Upper lobe of left lung (tissue), 6 donors: ENCODE data around the gene NOLC1. TPM values are rescaled to one million over a fixed set of nuclear protein-coding genes. Genes with fewer than 3 reads are reported as not detected.

Experiments used
- ATAC-seq, 2 donors: fragments of 200-7000 bp; cut with Tn5 transposase; one replicate each; pipeline ENCODE4 v1.9.1; 2022; ENCODE audit warnings: mild to moderate bottlenecking in 2 of 2, moderate library complexity in 2 of 2; ENCODE audit not compliant: low FRiP score in 2 of 2
- DNase-seq, 2 donors: peaks; one replicate each; pipeline ENCODE4 v3.0.0-alpha.2; 2019 to 2020
- H3K27ac ChIP-seq, 4 donors: fragments of 200-600 bp; sonication (generic); one replicate each; pipeline ENCODE4 v1.5.1; 2016 to 2019
- H3K27me3 ChIP-seq, 4 donors: fragments of 200-600 bp; sonication (generic); one replicate each; pipeline ENCODE4 v1.5.1; 2017 to 2019
- H3K36me3 ChIP-seq, 4 donors: fragments of 200-600 bp; sonication (generic); one replicate each; pipeline ENCODE4 v1.5.1; 2016 to 2019
- H3K4me1 ChIP-seq, 4 donors: fragments of 200-600 bp; sonication (generic); one replicate each; pipeline ENCODE4 v1.5.1; 2018 to 2019
- H3K4me3 ChIP-seq, 4 donors: fragments of 200-600 bp; sonication (generic); one replicate each; pipeline ENCODE4 v1.5.1; 2017 to 2019; ENCODE audit warnings: mild to moderate bottlenecking in 2 of 4, moderate library complexity in 1 of 4
- H3K9me3 ChIP-seq, 4 donors: fragments of 200-600 bp; sonication (generic); one replicate each; pipeline ENCODE4 v1.5.1; 2018 to 2019
- EP300 ChIP-seq, 4 donors: sonication (generic); formaldehyde crosslinking; IDR thresholded peaks; one replicate each; pipeline ENCODE4 v1.5.1; 2017; ENCODE audit warnings: antibody characterized with exemption in 4 of 4, control low read depth in 2 of 4
- POLR2A ChIP-seq, 4 donors: fragments of 450-650 bp; IDR thresholded peaks; one replicate each; pipeline ENCODE4 v1.5.1; 2016 to 2017; ENCODE audit warnings: antibody characterized with exemption in 4 of 4, mild to moderate bottlenecking in 2 of 4
- POLR2AphosphoS5 ChIP-seq, 2 donors: sonication (generic); formaldehyde crosslinking; IDR thresholded peaks; one replicate each; pipeline ENCODE4 v1.5.1; 2017; ENCODE audit warnings: antibody characterized with exemption in 2 of 2
- WGBS, 2 donors: methylation state at CpG; one replicate each; pipeline ENCODE4 v1.1.5; 2017 to 2018; 5-methylcytosine and 5-hydroxymethylcytosine counted together
- total RNA-seq, 6 donors: library from RNA; depleted of rRNA in 4 of 6; stranded (reverse); fragments of >200 nt in 4 of 6; gene quantifications; one replicate each; pipeline versions ENCODE4 v1.1.0 to v1.2.1, GENCODE V29; 2016 to 2021
- TF ChIP-seq, protein P1 (sequence below), 6 experiments: fragments of 450-650 bp in 4 of 6; fragments of 200-600 bp in 2 of 6; sonication (generic) in 2 of 6; IDR thresholded peaks; one replicate each; pipeline ENCODE4 v1.5.1; 2016 to 2019; ENCODE audit warnings: antibody characterized with exemption in 6 of 6
- donor health status: DM: no; HTN: no; CAD: no; lungs with moderate emphysema.
- donor health status: DM: no; HTN: yes; CAD: no; lungs with severe emphysema.

Gene NOLC1
- total RNA-seq, 6 donors from 2014 or later: 21.4 to 72.8 (median 44.3) TPM

GRCh38 chr10:102211615-102212299 lies 59.6 kb downstream of the NOLC1 start:
- WGBS, 2 donors: 77 to 83% methylated on average over 3 of the region's 3 CpGs
- peaks cover 0 to 5% (median 0%) of the 10 kb centered on the region in 4 donors for H3K4me1 ChIP-seq

More at GRCh38 chr10:102211615-102212299, 59.6 kb downstream of the NOLC1 start:
- no peaks in the 10 kb centered on the region for H3K36me3 ChIP-seq
- no peak for ATAC-seq
- DNase-seq: no peak
- no peak overlapping the region for H3K27ac ChIP-seq
- no peak overlapping the region for H3K4me3 ChIP-seq
- no peaks in the 10 kb centered on the region for H3K27me3 ChIP-seq
- TF ChIP-seq EP300 (IDR thresholded peaks at IDR 0.05) (no peak), POLR2A (IDR thresholded peaks at IDR 0.05) (no peak), POLR2AphosphoS5 (IDR thresholded peaks at IDR 0.05) (no peak)
- TF ChIP-seq, protein P1, sequence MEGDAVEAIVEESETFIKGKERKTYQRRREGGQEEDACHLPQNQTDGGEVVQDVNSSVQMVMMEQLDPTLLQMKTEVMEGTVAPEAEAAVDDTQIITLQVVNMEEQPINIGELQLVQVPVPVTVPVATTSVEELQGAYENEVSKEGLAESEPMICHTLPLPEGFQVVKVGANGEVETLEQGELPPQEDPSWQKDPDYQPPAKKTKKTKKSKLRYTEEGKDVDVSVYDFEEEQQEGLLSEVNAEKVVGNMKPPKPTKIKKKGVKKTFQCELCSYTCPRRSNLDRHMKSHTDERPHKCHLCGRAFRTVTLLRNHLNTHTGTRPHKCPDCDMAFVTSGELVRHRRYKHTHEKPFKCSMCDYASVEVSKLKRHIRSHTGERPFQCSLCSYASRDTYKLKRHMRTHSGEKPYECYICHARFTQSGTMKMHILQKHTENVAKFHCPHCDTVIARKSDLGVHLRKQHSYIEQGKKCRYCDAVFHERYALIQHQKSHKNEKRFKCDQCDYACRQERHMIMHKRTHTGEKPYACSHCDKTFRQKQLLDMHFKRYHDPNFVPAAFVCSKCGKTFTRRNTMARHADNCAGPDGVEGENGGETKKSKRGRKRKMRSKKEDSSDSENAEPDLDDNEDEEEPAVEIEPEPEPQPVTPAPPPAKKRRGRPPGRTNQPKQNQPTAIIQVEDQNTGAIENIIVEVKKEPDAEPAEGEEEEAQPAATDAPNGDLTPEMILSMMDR (IDR thresholded peaks at IDR 0.05): no peak
- no peaks in the 10 kb centered on the region for H3K9me3 ChIP-seq

Other genes starting within 250 kb of the NOLC1 start
- 10 to 100 TPM; 14.4 to 39.8 (median 25.5) TPM for gene ARMH3, start 96.2 kb upstream of the NOLC1 start, total RNA-seq
- 10 to 100 TPM; 20.2 to 39.2 (median 30.1) TPM for gene HPS6, start 87.0 kb upstream of the NOLC1 start, total RNA-seq
- 100 to 1,000 TPM in 1 of 6 donors, 10 to 100 TPM in 5; 31.5 to 243 (median 54.9) TPM for gene LDB1, start 32.0 kb upstream of the NOLC1 start, total RNA-seq
- 10 to 100 TPM; 29.3 to 57.6 (median 40.3) TPM for gene PPRC1, start 19.3 kb upstream of the NOLC1 start, total RNA-seq
- 1 to 10 TPM in 2 of 6 donors, under 1 TPM in 1, not detected in 3; 0.46 to 2.7 (median 1.1) TPM for gene ELOVL3, start 73.9 kb downstream of the NOLC1 start, total RNA-seq
- under 1 TPM in 1 of 6 donors, not detected in 5; 0.61 TPM for gene PITX3, start 89.1 kb downstream of the NOLC1 start, total RNA-seq
- 10 to 100 TPM; 36.7 to 59.7 (median 44.4) TPM for gene GBF1, start 93.1 kb downstream of the NOLC1 start, total RNA-seq
- 10 to 100 TPM; 31.2 to 67.6 (median 41.2) TPM for gene NFKB2, start 243.3 kb downstream of the NOLC1 start, total RNA-seq